ENCODE data around the gene DMBX1.

DNA sequence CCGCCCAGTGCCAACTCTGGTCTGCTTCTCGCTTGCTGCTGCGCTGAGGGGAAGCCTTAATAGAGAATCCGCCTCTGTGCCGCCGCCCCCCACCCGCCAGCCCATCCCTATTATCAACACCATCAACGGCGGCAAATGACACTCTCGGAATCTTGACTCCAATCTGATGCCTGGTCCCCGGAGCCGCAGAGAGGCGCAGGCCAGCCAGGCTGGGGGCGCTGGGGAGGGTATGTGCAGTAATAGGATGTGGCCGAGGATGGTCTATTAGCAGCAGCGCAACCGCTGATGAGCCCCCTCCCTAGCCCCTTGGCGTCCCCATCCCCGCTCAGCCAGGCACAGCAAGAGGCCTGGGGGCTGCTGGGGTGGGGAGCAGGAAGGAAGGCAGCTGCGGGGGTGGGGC, 15.1 kb upstream of the DMBX1 start:
- TF ChIP-seq, protein P1, sequence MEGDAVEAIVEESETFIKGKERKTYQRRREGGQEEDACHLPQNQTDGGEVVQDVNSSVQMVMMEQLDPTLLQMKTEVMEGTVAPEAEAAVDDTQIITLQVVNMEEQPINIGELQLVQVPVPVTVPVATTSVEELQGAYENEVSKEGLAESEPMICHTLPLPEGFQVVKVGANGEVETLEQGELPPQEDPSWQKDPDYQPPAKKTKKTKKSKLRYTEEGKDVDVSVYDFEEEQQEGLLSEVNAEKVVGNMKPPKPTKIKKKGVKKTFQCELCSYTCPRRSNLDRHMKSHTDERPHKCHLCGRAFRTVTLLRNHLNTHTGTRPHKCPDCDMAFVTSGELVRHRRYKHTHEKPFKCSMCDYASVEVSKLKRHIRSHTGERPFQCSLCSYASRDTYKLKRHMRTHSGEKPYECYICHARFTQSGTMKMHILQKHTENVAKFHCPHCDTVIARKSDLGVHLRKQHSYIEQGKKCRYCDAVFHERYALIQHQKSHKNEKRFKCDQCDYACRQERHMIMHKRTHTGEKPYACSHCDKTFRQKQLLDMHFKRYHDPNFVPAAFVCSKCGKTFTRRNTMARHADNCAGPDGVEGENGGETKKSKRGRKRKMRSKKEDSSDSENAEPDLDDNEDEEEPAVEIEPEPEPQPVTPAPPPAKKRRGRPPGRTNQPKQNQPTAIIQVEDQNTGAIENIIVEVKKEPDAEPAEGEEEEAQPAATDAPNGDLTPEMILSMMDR (IDR thresholded peaks at IDR 0.05), result no peak
- no peak for TF ChIP-seq POLR2AphosphoS5 (IDR thresholded peaks at IDR 0.05)
